ENCODE results near the gene CDK17.
"Not testable (repeated sequence)": the region's sequence is repeated elsewhere in the genome, so short reads cannot be mapped to it uniquely, and the experiment has no call there.

GRCh38 chr12:96417688-96418087, 17.4 kb upstream of the CDK17 start:
- TF ChIP-seq YY1 (IDR thresholded peaks at IDR 0.05; ENCODE audit: insufficient read depth, insufficient read length); ZNF274 (IDR thresholded peaks at IDR 0.05; ENCODE audit: low read depth, low read length): not testable (repeated sequence)

All from NT2/D1 (cell line).